ENCODE results near the gene DFFB.

DFFB gene

DNA sequence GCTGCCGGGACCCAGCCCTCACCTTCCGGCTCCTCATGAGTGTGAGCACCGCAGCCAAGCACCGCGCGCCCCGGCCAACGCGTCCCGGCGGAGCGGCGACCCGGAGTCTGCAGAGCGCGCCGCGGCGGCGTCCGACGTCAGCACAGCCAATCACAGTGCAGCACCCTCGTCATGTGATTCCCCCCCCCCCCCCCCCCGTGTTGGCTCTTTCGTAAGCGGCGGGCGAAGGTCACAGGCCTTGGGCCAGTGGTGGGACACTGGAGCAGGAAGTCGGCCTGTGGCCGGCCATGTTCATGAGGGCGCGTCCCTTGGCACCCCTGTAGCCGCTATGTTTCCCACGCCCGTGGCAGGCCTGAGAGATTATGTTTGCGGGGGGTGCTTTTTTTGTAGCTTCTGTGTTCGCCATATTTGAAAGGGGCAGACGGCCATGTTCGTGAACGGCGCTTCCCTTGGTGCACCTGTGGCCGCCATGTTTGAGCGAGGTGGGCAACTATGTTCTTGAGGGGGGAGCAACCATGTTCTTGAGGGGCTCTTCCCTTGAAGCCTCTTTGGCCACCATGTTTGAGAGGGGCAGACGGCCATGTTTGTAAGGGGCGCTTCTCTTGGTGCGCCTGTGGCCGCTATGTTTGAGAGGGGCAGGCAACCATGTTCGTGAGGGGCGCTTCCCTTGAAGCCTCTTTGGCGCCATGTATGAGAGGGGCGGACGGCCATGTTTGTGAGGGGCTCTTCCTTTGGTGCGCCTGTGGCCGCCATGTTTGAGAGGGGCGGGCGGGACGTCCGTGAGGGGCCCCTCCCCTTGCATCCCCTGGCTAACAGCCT is 43.1 kb downstream of the DFFB start, which contains the start of gene C1orf174:
Gene C1orf174 (minus strand): TSS at position 123 of the 819 bp plus-strand sequence. CDS start 86 bp downstream, at position 37.
- TF ChIP-seq, protein P1, sequence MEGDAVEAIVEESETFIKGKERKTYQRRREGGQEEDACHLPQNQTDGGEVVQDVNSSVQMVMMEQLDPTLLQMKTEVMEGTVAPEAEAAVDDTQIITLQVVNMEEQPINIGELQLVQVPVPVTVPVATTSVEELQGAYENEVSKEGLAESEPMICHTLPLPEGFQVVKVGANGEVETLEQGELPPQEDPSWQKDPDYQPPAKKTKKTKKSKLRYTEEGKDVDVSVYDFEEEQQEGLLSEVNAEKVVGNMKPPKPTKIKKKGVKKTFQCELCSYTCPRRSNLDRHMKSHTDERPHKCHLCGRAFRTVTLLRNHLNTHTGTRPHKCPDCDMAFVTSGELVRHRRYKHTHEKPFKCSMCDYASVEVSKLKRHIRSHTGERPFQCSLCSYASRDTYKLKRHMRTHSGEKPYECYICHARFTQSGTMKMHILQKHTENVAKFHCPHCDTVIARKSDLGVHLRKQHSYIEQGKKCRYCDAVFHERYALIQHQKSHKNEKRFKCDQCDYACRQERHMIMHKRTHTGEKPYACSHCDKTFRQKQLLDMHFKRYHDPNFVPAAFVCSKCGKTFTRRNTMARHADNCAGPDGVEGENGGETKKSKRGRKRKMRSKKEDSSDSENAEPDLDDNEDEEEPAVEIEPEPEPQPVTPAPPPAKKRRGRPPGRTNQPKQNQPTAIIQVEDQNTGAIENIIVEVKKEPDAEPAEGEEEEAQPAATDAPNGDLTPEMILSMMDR (conservative IDR thresholded peaks at IDR 0.05), result no peak
- TF ChIP-seq ZFX (IDR thresholded peaks at IDR 0.05), result peak; percentile 69; the same call in 1 of the 2 replicates
- H3K27ac ChIP-seq, result peak within 1 kb of the TSS; percentile 95

DNA sequence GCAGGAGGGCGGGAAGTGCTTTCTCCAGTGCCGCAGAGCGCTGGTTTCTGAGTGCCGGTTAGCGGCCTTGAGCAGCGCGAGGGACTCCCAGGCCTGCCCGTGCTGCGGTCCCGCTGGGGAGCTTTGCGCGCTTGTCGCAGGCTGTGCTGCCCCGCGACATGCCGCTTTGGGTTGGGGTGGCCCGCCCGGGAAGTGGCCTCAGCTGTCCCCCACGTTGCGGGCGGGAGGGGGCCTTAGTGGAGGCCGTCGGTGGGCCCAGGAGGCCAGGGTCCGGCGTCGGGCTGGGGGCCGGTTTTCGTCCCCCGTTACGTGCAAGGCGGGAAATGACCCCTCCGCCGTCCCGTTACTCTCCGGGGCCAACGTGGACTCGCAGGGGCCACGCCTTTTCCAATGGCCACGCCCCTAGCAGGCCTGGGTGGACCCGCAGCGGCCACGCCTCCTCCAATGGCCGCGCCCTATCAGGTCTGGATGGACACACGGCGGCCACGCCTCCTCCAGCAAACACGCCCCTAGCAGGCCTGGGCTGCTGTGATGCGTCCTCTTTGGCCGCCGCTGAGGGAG is 43.8 kb downstream of the DFFB start:
- peak overlapping the region; percentile 95 for H3K27ac ChIP-seq
- TF ChIP-seq ZFX (IDR thresholded peaks at IDR 0.05), result no peak
- TF ChIP-seq, protein P1 (conservative IDR thresholded peaks at IDR 0.05), result no peak

DNA sequence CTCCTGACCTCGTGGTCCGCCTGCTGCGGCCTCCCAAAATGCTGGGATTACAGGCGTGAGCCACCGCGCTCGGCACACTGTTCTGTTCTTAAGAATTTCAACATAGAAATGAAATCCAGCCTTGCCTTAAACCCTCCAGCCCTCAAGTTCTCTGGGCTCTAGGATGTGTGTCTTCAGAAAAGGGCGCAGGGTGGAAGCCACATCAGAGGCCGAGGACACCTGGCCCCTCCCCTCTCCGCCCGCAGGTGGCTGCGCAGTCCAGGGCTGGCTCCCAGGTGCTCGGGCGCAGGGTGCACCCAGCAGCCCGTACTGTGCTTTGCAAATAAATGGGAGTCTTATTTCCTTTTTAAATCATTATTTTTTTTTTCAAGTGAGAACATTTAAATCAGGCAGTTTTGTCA is 44.8 kb downstream of the DFFB start:
- TF ChIP-seq, protein P1 (conservative IDR thresholded peaks at IDR 0.05), result no peak
- TF ChIP-seq ZFX (IDR thresholded peaks at IDR 0.05), result no peak
- no peak overlapping the region for H3K27ac ChIP-seq

DNA sequence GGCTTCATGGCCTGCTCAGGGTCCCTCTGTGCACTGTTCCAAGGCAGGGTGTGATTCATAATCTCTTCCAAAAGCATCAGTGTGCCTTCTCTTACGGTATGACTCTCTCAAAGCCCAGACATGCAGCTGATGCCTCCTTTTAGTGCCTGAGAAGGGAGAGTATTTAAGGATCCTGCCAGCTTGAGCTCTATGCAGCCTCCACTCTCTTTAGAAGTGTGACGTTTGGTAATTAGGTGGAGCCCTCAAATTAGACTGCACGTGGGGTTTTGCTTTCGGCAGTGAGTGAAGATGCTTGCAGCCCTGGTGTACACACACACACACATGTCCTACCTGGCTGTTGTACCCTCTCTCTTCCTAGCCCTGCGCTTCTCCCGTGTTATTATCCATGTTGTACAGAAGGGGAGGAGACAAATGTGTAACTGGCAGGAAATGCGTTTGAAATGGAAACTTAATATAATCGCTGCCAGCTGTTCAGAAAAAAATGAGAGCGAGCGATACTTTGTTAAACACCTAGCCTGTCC is 45.4 kb downstream of the DFFB start:
- no peak for TF ChIP-seq ZFX (IDR thresholded peaks at IDR 0.05)
- TF ChIP-seq, protein P1 (conservative IDR thresholded peaks at IDR 0.05), result no peak
- H3K27ac ChIP-seq, result no peak overlapping the region

DNA sequence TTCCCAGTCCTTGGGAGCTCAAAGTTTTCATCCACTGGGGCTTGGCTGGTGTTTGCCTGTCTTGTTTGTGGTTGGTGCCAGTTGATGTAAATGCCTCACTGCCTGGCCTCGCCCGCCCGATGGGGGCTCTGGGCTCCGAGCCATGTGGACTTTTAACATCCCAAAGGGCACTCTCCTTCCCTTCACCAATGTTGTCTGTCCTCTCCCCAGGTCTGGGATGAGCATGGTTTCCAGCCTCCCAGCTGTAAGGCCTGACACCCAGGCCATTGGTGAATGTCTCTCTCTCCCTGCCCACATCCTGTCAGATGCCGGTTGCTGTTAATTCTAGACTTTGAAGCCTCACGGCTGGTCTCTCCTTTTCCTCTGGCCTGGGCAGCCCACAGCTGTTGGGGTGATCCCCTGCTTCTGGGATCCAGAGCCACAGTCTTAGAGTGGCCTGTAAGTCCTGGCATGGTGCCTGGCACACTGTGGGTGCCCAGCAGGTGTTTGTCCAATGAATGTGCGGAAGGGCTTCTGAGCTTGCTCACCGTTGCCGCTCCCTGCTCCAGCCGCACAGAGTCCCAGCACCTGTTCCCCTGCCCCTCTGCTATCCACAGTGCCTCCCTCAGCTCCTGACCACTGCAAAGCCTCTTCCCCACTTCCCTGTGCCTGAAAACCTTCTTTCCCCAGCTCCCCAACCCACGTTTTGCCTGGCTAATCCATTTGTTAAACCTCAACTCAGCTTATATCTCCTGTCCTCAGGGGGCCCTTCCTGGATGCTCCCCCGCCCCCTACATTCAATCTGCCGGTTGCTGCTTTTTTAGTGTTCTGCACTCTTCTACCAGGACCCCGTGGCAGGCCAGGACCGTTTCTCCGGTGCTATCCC is 46.1 kb downstream of the DFFB start:
- H3K27ac ChIP-seq, result no peak overlapping the region
- no peak for TF ChIP-seq ZFX (IDR thresholded peaks at IDR 0.05)
- TF ChIP-seq, protein P1 (conservative IDR thresholded peaks at IDR 0.05), result no peak

DNA sequence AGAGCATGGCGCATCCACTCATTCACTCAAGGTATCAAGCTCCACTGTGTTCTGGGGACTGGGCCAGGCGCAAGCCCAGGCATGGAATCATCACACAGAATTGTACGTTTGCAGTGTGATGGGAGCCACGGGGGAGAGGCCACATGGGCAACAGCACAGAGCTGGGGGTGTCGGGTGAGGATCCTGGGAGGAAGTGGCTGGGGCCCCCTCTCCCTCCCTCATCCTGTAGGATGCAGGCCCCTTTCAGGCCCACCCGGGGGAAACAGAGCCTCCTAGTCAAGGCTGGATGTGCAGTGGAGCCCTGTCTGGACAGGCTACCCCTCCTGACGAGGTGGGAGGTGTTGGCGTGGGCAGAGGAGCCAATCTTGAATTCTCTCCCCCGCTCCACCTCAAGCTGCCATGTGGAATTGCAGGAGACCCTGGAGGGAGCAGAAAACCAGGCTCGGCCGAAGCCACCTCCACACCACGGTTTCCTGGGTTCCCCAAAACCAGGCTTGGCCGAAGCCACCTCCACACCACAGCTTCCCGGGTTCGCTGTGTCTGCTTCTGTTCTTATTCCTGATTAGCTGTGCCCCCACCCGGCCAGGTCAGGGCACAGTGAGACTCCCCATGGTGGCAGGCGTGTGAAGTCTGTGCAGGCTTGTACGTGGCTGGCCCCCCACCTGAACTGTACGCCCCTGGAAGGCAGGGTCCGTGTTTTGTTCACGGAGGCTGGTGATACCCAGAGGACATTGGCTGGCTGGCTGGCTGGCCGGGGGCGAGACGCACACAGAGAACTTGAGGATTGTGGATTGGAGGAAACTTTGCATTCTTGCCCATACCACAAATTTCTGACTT is 46.9 kb downstream of the DFFB start:
- no peak for TF ChIP-seq ZFX (IDR thresholded peaks at IDR 0.05)
- TF ChIP-seq, protein P1 (conservative IDR thresholded peaks at IDR 0.05), result no peak
- no peak overlapping the region for H3K27ac ChIP-seq

Measured in C4-2B (cell line).